Endodermal cell (in vitro differentiated cells): ENCODE data around the gene PDCD10. TPM values are rescaled to one million over a fixed set of nuclear protein-coding genes. Genes with fewer than 3 reads are reported as not detected.

Experiments used
- DNase-seq: peaks from one replicate; pipeline ENCODE4 v3.0.0-alpha.2; 2017
- H3K27ac ChIP-seq: 2 replicates; pipeline ENCODE4 v1.5.1; 2013; ENCODE audit warnings: mild to moderate bottlenecking, low read depth, low read length, moderate library complexity
- H3K27me3 ChIP-seq: 2 replicates; pipeline ENCODE4 v1.6.1; 2013; ENCODE audit warnings: mild to moderate bottlenecking, low read length, moderate library complexity; ENCODE audit not compliant: insufficient read depth, control insufficient read depth, poor library complexity, severe bottlenecking
- H3K36me3 ChIP-seq: 2 replicates; pipeline ENCODE4 v1.7.0; 2013; ENCODE audit warnings: mild to moderate bottlenecking, low read length, moderate library complexity; ENCODE audit not compliant: control insufficient read depth, insufficient read depth
- H3K4me1 ChIP-seq: one replicate; pipeline ENCODE4 v1.7.0; 2013; ENCODE audit warnings: low read length; ENCODE audit not compliant: control insufficient read depth, insufficient read depth
- H3K4me3 ChIP-seq: 2 replicates; pipeline ENCODE4 v1.5.1; 2013; ENCODE audit warnings: mild to moderate bottlenecking, low read length, moderate library complexity
- H3K9ac ChIP-seq: 2 replicates; pipeline ENCODE4 v1.6.1; 2013; ENCODE audit warnings: mild to moderate bottlenecking, low read length, moderate library complexity; ENCODE audit not compliant: poor library complexity, severe bottlenecking; ENCODE audit errors: extremely low read depth
- H3K9me3 ChIP-seq: 2 replicates; pipeline ENCODE4 v1.6.1; 2013; ENCODE audit warnings: mild to moderate bottlenecking, low read length, moderate library complexity; ENCODE audit not compliant: control insufficient read depth
- H3K27ac Mint-ChIP-seq: 2 replicates; pipeline ENCODE4 v1.8.0; 2020; ENCODE audit warnings: mixed read lengths
- H3K27me3 Mint-ChIP-seq: 2 replicates; pipeline ENCODE4 v1.8.0; 2021; ENCODE audit warnings: mild to moderate bottlenecking, mixed read lengths; ENCODE audit not compliant: insufficient read depth
- H3K36me3 Mint-ChIP-seq: 2 replicates; pipeline ENCODE4 v1.8.0; 2020; ENCODE audit warnings: low read depth, mixed read lengths
- H3K4me1 Mint-ChIP-seq: 2 replicates; pipeline ENCODE4 v1.8.0; 2020; ENCODE audit warnings: mixed read lengths
- H3K4me3 Mint-ChIP-seq: 2 replicates; pipeline ENCODE4 v1.8.0; 2020; ENCODE audit warnings: mild to moderate bottlenecking, moderate library complexity, mixed read lengths
- H3K9me3 Mint-ChIP-seq: 2 replicates; pipeline ENCODE4 v1.8.0; 2020; ENCODE audit warnings: mild to moderate bottlenecking, mixed read lengths
- CTCF ChIP-seq: fragments of 200-600 bp; sonication (generic); conservative IDR thresholded peaks from 2 replicates; pipeline ENCODE4 v1.5.0; 2021; ENCODE audit warnings: antibody characterized with exemption, mild to moderate bottlenecking
- WGBS, 2 experiments: methylation state at CpG; one replicate each; pipeline versions ENCODE4 v1.1.5 to v1.1.7; 2013; ENCODE audit warnings: missing lambda C conversion rate in 2 of 2, mixed read lengths in 1 of 2; ENCODE audit not compliant: insufficient coverage in 1 of 2, insufficient read length in 1 of 2; 5-methylcytosine and 5-hydroxymethylcytosine counted together
- total RNA-seq, 2 donors: library from RNA; stranded (reverse); fragmentation: NEBNext Ultra II Directional in 1 of 2; extraction: Animal tissue kit (Norgen Biotek cat#: 25700) in 1 of 2; gene quantifications; 2 replicates in 1 of 2; 3 replicates in 1 of 2; pipeline ENCODE4 v1.2.1, GENCODE V29; 2021

The PDCD10 gene
- total RNA-seq, 2 donors from 2014 or later, result 75.2 to 84.8 TPM

GRCh38 chr3:167657684-167658225 is 76.9 kb downstream of the PDCD10 start:
- Mint-ChIP-seq H3K27ac (no peak overlapping the region), H3K9me3 (no peaks in the 10 kb centered on the region), H3K4me3 (no peak overlapping the region), H3K27me3 (no peaks in the 10 kb centered on the region), H3K4me1 (peaks cover 16% of the 10 kb centered on the region), H3K36me3 (no peaks in the 10 kb centered on the region)
- peak overlapping the region; percentile 29 for H3K27ac ChIP-seq
- 70 to 84% methylated on average over 2 to 3 of the region's 3 CpGs for WGBS, 2 experiments
- peaks cover 4% of the 10 kb centered on the region for H3K4me1 ChIP-seq
- no peaks in the 10 kb centered on the region for H3K36me3 ChIP-seq
- DNase-seq, result peak; percentile 61
- TF ChIP-seq CTCF, result no peak
- no peak overlapping the region for H3K4me3 ChIP-seq
- H3K9ac ChIP-seq, result no peak overlapping the region
- no peaks in the 10 kb centered on the region for H3K27me3 ChIP-seq
- no peaks in the 10 kb centered on the region for H3K9me3 ChIP-seq

GRCh38 chr3:167656821-167657220 is 77.9 kb downstream of the PDCD10 start:
- no peaks in the 10 kb centered on the region for H3K27me3 Mint-ChIP-seq
- TF ChIP-seq CTCF, result no peak
- Histone ChIP-seq H3K9me3 (no peaks in the 10 kb centered on the region), H3K36me3 (no peaks in the 10 kb centered on the region), H3K4me1 (peaks cover 4% of the 10 kb centered on the region), H3K27ac (no peak overlapping the region), H3K9ac (no peak overlapping the region), H3K4me3 (no peak overlapping the region), H3K27me3 (no peaks in the 10 kb centered on the region)
- no peaks in the 10 kb centered on the region for H3K36me3 Mint-ChIP-seq
- H3K4me3 Mint-ChIP-seq, result no peak overlapping the region
- H3K9me3 Mint-ChIP-seq, result no peaks in the 10 kb centered on the region
- WGBS, 2 experiments, result 89% methylated on average over 1 of the region's 1 CpG; no CpG with 5 or more reads in 1 of the 2 experiments
- peaks cover 16% of the 10 kb centered on the region for H3K4me1 Mint-ChIP-seq
- DNase-seq, result no peak
- H3K27ac Mint-ChIP-seq, result no peak overlapping the region

GRCh38 chr3:167653760-167654159 is 80.9 kb downstream of the PDCD10 start, which contains the start of gene WDR49:
TSS of gene WDR49 (minus strand) at chr3:167653942. CDS start at chr3:167653425, 517 bp downstream.
- peak; percentile 57 for DNase-seq
- Histone ChIP-seq H3K27me3 (no peaks in the 10 kb centered on the region), H3K9me3 (no peaks in the 10 kb centered on the region), H3K9ac (no peak within 1 kb of the TSS), H3K4me3 (no peak within 1 kb of the TSS), H3K4me1 (peaks cover 4% of the 10 kb centered on the region), H3K27ac (peak within 1 kb of the TSS; percentile 71), H3K36me3 (no peaks in the 10 kb centered on the region)
- Mint-ChIP-seq H3K36me3 (no peaks in the 10 kb centered on the region), H3K27me3 (no peaks in the 10 kb centered on the region), H3K9me3 (no peaks in the 10 kb centered on the region), H3K4me1 (peaks cover 16% of the 10 kb centered on the region), H3K27ac (peak within 1 kb of the TSS; percentile 79), H3K4me3 (no peak within 1 kb of the TSS)
- TF ChIP-seq CTCF, result no peak
- no CpG with 5 or more reads among the region's 1 CpG for WGBS, 2 experiments
